Subcutaneous adipose tissue (tissue), 4 donors: ENCODE results near the gene CLEC10A. TPM values are rescaled to one million over a fixed set of nuclear protein-coding genes. Genes with fewer than 3 reads are reported as not detected.

Source experiments
- small RNA-seq: library from RNA; depleted of rRNA; stranded (forward); fragments of <200 nt; gene quantifications from one replicate; pipeline ENCODE3, GENCODE V24; 2016
- total RNA-seq, 4 donors: library from RNA; depleted of rRNA; stranded (reverse); fragments of >200 nt; gene quantifications; one replicate each; pipeline ENCODE4 v1.1.0, GENCODE V29; 2016
- TF ChIP-seq, protein P1 (sequence below): fragments of 450-650 bp; IDR thresholded peaks from one replicate; pipeline ENCODE4 v1.5.1; 2016; ENCODE audit warnings: low read depth, mild to moderate bottlenecking, control low read depth, antibody characterized with exemption, moderate library complexity

Gene CLEC10A
- total RNA-seq, 4 donors from 2014 or later: 8.1 to 20.9 (median 16.2) TPM

DNA sequence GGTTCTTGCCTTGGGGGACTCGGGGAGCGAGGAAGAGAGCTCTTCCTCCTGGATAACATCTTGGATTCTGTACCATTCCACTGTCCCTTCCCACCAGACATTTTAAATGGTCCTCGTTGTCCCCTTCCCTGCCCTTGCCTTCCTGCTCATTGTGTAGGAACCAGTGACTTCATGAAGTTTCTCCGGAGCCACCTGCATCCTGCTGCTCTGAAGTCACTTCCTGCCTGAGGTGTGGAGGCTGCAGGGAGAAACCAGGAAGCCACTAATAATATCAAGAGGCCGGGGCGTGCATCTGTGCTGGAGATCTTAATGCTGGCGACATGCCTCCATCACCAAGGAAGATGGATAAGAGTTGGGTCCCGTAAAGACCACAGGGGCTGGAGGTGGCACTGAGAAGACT is 50.4 kb downstream of the CLEC10A start:
- TF ChIP-seq, protein P1, sequence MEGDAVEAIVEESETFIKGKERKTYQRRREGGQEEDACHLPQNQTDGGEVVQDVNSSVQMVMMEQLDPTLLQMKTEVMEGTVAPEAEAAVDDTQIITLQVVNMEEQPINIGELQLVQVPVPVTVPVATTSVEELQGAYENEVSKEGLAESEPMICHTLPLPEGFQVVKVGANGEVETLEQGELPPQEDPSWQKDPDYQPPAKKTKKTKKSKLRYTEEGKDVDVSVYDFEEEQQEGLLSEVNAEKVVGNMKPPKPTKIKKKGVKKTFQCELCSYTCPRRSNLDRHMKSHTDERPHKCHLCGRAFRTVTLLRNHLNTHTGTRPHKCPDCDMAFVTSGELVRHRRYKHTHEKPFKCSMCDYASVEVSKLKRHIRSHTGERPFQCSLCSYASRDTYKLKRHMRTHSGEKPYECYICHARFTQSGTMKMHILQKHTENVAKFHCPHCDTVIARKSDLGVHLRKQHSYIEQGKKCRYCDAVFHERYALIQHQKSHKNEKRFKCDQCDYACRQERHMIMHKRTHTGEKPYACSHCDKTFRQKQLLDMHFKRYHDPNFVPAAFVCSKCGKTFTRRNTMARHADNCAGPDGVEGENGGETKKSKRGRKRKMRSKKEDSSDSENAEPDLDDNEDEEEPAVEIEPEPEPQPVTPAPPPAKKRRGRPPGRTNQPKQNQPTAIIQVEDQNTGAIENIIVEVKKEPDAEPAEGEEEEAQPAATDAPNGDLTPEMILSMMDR: no peak

DNA sequence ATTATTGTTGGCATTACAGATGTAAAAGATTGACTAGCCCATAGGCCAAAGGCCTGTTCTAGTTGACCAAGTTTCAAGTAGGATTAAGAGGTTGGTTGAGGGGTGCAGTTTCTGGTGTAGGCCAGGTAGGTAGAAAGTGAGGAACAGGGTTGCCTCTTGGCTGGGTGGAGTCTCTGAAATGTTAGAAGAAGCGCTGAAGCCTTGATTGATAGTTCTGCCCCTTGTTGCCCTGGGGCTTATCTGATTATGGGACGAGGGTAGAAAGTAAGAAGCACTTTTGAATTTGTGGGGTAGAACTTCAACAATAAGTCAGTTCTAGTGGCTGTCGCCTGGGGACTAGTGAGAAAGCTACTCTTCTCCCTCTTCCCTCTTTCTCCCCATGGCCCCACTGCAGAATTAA is 51.0 kb downstream of the CLEC10A start:
- TF ChIP-seq, protein P1: no peak

DNA sequence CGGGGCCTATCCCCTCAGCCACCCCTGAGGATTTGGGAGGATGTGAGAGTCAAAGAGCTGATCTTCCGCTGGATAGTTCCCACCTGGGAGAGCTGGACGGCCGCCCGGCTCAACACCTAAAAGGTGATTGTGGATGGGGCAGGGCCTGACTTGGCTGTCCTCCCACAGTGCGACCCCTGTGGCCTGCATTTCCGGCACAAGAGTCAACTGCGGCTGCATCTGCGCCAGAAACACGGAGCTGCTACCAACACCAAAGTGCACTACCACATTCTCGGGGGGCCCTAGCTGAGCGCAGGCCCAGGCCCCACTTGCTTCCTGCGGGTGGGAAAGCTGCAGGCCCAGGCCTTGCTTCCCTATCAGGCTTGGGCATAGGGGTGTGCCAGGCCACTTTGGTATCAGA is 52.7 kb downstream of the CLEC10A start:
- TF ChIP-seq, protein P1: no peak

DNA sequence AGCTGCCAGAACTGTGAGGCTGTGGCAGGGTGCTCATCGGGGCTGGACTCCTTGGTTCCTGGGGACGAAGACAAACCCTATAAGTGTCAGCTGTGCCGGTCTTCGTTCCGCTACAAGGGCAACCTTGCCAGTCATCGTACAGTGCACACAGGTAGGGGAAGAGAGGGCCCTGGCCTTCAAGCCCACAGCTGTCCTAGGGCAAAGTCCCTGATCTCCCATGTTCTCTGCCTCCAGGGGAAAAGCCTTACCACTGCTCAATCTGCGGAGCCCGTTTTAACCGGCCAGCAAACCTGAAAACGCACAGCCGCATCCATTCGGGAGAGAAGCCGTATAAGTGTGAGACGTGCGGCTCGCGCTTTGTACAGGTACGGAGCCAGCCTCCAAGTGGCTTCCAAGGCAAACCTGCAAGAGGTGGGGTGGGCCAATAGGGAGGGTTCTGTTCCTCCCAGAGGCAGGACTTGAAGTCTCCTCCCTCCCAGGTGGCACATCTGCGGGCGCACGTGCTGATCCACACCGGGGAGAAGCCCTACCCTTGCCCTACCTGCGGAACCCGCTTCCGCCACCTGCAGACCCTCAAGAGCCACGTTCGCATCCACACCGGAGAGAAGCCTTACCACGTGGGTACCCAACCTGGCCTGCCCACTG is 53.5 kb downstream of the CLEC10A start:
- TF ChIP-seq, protein P1: no peak

DNA sequence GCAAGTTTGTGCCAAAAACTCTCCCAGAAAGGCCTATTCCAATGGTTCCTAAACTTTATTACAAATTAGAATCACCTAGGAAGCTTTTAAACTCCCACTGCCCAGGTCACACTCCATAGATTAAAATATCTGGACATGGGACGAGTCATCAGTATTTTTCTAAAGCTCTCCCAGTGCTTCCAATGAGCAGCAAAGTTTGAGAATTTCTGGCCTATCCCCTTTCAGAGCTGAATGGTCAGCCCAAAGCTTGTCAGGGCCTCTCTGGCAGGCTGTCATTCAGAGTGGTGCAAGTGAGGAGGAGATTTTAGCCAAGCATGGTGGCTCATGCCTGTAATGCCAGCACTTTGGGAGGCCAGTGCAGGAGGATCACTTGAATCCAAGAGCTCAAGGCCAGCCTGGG is 54.8 kb downstream of the CLEC10A start:
- TF ChIP-seq, protein P1: no peak

Small RNAs within 50 kb of the gene (small RNA-seq; reads per million reads assigned to genes)
- not detected for gene AC120057.1

Other genes starting within 250 kb of the CLEC10A start
- not detected for gene TEKT1, start 248.5 kb downstream of the CLEC10A start, total RNA-seq
- not detected for gene ALOX12, start 84.2 kb downstream of the CLEC10A start, total RNA-seq
- gene RNASEK, start 67.6 kb downstream of the CLEC10A start, total RNA-seq: 100 to 1,000 TPM in 3 of 4 donors, 10 to 100 TPM in 1; 69.1 to 158 (median 130) TPM
- gene BCL6B, start 57.2 kb downstream of the CLEC10A start, total RNA-seq: 10 to 100 TPM in 1 of 4 donors, 1 to 10 TPM in 3; 1.5 to 12.1 (median 4.1) TPM
- 1 to 10 TPM in 3 of 4 donors, not detected in 1; 1.7 to 1.9 (median 1.8) TPM for gene SLC16A13, start 44.2 kb downstream of the CLEC10A start, total RNA-seq
- 1 to 10 TPM in 1 of 4 donors, not detected in 3; 2.1 TPM for gene SLC16A11, start 36.2 kb downstream of the CLEC10A start, total RNA-seq
- 1 to 10 TPM in 2 of 4 donors, under 1 TPM in 1, not detected in 1; 0.66 to 1.4 (median 1.3) TPM for gene ASGR2, start 34.6 kb upstream of the CLEC10A start, total RNA-seq
- 1 to 10 TPM; 2.4 to 5.9 (median 3.8) TPM for gene ASGR1, start 99.1 kb upstream of the CLEC10A start, total RNA-seq
- gene DLG4, start 139.6 kb upstream of the CLEC10A start, total RNA-seq: 10 to 100 TPM in 1 of 4 donors, 1 to 10 TPM in 3; 3.3 to 17.0 (median 6.9) TPM
- 1,000 to 10,000 TPM in 1 of 4 donors, 100 to 1,000 TPM in 3; 533 to 1,103 (median 672) TPM for gene ACADVL, start 139.7 kb upstream of the CLEC10A start, total RNA-seq
- gene DVL2, start 154.3 kb upstream of the CLEC10A start, total RNA-seq: 10 to 100 TPM; 23.5 to 36.5 (median 27.1) TPM
- 10 to 100 TPM; 14.5 to 27.6 (median 19.3) TPM for gene PHF23, start 159.2 kb upstream of the CLEC10A start, total RNA-seq
- 100 to 1,000 TPM; 350 to 658 (median 462) TPM for gene GABARAP, start 162.2 kb upstream of the CLEC10A start, total RNA-seq
- 10 to 100 TPM; 71.8 to 86.4 (median 81.1) TPM for gene CTDNEP1, start 171.5 kb upstream of the CLEC10A start, total RNA-seq
- 10 to 100 TPM; 20.7 to 43.4 (median 25.3) TPM for gene ELP5, start 172.0 kb upstream of the CLEC10A start, total RNA-seq
- gene CLDN7, start 182.2 kb upstream of the CLEC10A start, total RNA-seq: 10 to 100 TPM in 2 of 4 donors, 1 to 10 TPM in 2; 3.7 to 26.9 (median 13.2) TPM
- gene SLC2A4, start 201.5 kb upstream of the CLEC10A start, total RNA-seq: 10 to 100 TPM in 2 of 4 donors, 1 to 10 TPM in 2; 5.6 to 91.4 (median 13.8) TPM
- gene YBX2, start 214.4 kb upstream of the CLEC10A start, total RNA-seq: 10 to 100 TPM in 1 of 4 donors, 1 to 10 TPM in 1, under 1 TPM in 2; 0.82 to 14.1 (median 2.0) TPM
- 100 to 1,000 TPM; 144 to 174 (median 153) TPM for gene EIF5A, start 227.4 kb upstream of the CLEC10A start, total RNA-seq
- 10 to 100 TPM; 52.7 to 89.2 (median 75.6) TPM for gene GPS2, start 235.1 kb upstream of the CLEC10A start, total RNA-seq
- 10 to 100 TPM in 3 of 4 donors, 1 to 10 TPM in 1; 4.9 to 22.6 (median 11.2) TPM for gene NEURL4, start 249.1 kb upstream of the CLEC10A start, total RNA-seq